Mesodermal cell (in vitro differentiated cells): ENCODE data around the gene FTO.
A peak's percentile ranks its signal among the peaks of the same experiment; 100 is the strongest.

Experiments used
- H3K27ac ChIP-seq: 2 replicates; pipeline ENCODE4 v1.7.0; 2013; ENCODE audit warnings: mild to moderate bottlenecking, low read depth, low read length, moderate library complexity; ENCODE audit not compliant: severe bottlenecking
- H3K36me3 ChIP-seq: 2 replicates; pipeline ENCODE4 v1.7.1; 2013; ENCODE audit warnings: mild to moderate bottlenecking, low read length, moderate library complexity; ENCODE audit not compliant: control insufficient read depth, insufficient read depth
- H3K4me1 ChIP-seq: one replicate; pipeline ENCODE4 v1.7.1; 2013; ENCODE audit warnings: mild to moderate bottlenecking, low read length; ENCODE audit not compliant: insufficient read depth, control insufficient read depth, poor library complexity, severe bottlenecking
- H3K4me3 ChIP-seq: 2 replicates; pipeline ENCODE4 v1.7.0; 2013; ENCODE audit warnings: low read length, control low read depth, mild to moderate bottlenecking; ENCODE audit not compliant: insufficient read depth, poor library complexity, severe bottlenecking; ENCODE audit errors: extremely low read depth
- H3K9me3 ChIP-seq: 2 replicates; pipeline ENCODE4 v1.7.1; 2013; ENCODE audit warnings: mild to moderate bottlenecking, low read length, moderate library complexity; ENCODE audit not compliant: control insufficient read depth
- WGBS, 2 experiments: methylation state at CpG; one replicate each; pipeline ENCODE4 v1.1.5; 2013; ENCODE audit warnings: missing lambda C conversion rate in 2 of 2; ENCODE audit not compliant: insufficient coverage in 2 of 2; 5-methylcytosine and 5-hydroxymethylcytosine counted together

The FTO gene

DNA sequence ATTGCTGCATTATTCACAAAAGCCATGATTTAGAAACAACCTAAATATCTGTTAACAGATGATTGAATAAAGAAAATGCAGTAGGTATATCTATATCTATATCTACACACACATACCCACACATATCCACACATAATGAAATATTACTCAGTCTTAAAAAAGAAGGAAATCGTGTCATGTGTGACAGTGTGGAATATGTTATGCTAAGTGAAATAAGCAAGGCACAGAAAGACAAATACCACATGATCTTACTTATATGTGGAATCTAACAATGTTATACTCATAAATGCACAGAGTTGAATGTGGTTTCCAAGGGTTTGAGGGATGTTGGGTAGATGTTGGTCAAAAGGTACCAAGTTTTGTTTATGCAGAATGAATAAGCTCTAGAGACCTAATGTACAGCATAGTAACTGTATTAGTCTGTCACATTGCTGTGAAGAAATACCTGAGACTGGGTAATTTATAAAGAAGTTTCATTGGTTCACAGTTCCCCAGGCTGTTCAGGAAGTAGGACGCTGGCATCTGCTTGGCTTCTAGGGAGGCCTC is 156.1 kb downstream of the FTO start:
- Histone ChIP-seq H3K36me3 (no peaks in the 10 kb centered on the region), H3K9me3 (no peaks in the 10 kb centered on the region), H3K27ac (no peak overlapping the region), H3K4me3 (no peak overlapping the region), H3K4me1 (peaks cover 13% of the 10 kb centered on the region)
- WGBS, 2 experiments, result 100% methylated on average over 1 of the region's 2 CpGs

DNA sequence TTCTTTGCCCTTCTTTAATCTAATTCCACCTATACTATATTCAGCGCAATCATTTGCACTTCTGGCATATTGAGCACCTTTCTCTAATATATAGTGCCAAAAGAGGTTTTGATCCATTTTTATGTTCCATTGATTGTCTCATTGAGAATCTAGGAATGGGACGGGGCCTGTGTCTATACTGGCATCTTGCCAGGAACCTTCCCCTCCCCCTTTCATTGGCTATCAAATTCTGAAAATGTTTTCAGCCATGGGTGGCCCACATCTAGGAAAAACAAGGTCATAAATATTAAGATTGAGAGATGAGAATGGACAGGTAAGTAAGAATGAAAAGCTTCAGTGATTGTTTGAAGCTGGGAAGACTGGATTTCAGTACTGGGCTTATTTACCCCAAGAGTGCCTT is 159.9 kb downstream of the FTO start:
- Histone ChIP-seq H3K9me3 (no peaks in the 10 kb centered on the region), H3K27ac (no peak overlapping the region), H3K36me3 (no peaks in the 10 kb centered on the region), H3K4me1 (peaks cover 19% of the 10 kb centered on the region), H3K4me3 (no peak overlapping the region)
- no CpG with 5 or more reads among the region's 2 CpGs for WGBS, 2 experiments

DNA sequence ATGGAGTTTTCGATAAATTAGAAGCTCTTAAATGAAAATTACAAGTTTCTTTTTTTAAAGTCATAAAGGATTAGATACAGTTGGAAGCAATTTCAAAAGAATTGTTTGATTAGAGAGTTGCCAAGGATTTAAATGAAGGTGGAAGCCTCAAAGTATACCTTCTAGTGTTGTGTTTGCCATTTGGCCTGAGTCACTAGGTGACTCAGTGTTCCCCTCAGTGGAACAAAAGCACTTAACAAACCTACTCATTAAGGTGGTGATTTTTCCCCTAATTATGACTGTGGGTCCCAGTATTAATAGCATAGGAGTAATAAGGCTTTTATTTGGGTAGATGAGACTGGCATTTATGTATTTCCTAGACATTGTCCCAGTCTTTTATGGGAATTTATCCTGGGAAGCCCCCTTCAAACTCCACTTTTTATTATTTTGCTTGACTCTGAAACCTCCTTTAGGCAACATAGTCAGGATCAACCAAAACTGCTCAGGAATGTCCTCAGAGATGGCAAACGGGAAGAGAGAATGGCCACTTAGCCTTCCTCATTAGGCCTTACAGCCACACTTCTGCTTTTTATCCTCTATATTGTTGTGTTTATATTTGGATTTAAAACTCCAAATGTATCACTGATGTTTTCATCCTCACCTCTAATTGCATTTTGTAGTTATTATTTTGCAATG is 161.0 kb downstream of the FTO start:
- no peak overlapping the region for H3K4me3 ChIP-seq
- no peaks in the 10 kb centered on the region for H3K9me3 ChIP-seq
- H3K4me1 ChIP-seq, result peaks cover 19% of the 10 kb centered on the region
- peaks cover under 1% of the 10 kb centered on the region for H3K36me3 ChIP-seq
- H3K27ac ChIP-seq, result peak overlapping the region; percentile 84
- WGBS, 2 experiments, result no CpG with 5 or more reads among the region's 2 CpGs

DNA sequence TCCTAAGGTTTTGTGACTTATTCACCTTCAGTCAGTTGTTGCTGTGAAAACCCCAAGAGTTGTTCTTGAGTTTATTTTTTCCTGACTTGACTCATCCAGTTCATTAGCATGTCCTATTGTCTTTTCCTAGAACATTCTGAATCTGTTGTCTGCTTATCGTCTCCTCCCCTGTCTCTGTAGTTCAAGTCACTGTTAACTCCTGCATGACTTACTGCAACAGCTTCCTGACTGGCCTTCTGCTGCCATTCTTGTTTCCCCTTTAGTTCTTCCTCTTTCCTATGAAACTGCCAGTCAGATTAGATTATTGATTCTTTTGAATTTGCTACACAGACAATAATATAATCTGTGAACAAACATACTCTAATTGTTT is 161.5 kb downstream of the FTO start:
- Histone ChIP-seq H3K9me3 (no peaks in the 10 kb centered on the region), H3K36me3 (peaks cover 4% of the 10 kb centered on the region), H3K4me3 (no peak overlapping the region), H3K4me1 (peaks cover 19% of the 10 kb centered on the region), H3K27ac (peak overlapping the region; percentile 84)
- 14% methylated on average over 1 of the region's 1 CpG; no CpG with 5 or more reads in 1 of the 2 experiments for WGBS, 2 experiments

DNA sequence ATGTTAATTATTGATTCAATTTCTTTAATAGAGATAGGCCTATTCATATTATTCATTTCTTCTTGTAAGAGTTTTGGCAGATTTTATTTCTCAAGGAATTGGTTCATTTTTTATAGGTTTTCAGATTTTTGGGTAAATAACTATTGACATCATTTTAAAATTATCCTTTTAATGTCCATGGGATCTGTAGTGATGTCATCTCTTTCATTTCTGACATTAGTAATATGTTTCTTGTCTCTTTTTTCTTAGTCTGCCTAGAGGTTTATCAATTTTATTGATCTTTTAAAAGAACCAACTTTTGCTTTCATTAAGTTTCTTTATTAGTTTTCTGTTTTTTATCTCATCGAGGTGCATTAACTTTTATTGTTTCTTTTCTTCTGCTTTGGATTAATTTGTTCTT is 162.6 kb downstream of the FTO start:
- no peak overlapping the region for H3K4me3 ChIP-seq

DNA sequence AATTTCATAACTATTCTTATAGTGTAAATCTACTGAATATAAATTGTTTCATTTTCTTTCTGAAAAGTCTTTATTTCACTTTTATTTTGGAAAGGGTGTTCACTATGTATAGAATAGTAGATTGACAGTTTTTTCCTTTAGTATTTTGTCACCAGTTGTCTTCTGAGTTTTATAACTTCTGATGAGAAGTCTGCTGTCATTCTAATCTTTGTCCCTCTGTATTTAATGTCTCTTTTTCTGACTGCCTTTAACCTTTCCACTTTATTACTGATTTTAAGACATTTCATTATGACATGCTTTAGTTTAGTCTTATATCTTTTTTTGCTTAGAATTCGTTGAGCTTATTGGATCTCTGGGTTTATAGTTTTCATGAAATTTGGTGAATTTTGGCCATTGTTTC is 166.9 kb downstream of the FTO start:
- H3K27ac ChIP-seq, result no peak overlapping the region
- H3K36me3 ChIP-seq, result peaks cover 7% of the 10 kb centered on the region
- H3K9me3 ChIP-seq, result peaks cover 4% of the 10 kb centered on the region
- no peak overlapping the region for H3K4me3 ChIP-seq
- H3K4me1 ChIP-seq, result peaks cover 4% of the 10 kb centered on the region
- no CpG with 5 or more reads among the region's 1 CpG for WGBS, 2 experiments

More for the DNA sequence above, 162.6 kb downstream of the FTO start:
- peaks cover 4% of the 10 kb centered on the region for H3K36me3 ChIP-seq
- peaks cover 19% of the 10 kb centered on the region for H3K4me1 ChIP-seq
- peaks cover 4% of the 10 kb centered on the region for H3K9me3 ChIP-seq
- no CpG with 5 or more reads among the region's 1 CpG for whole genome bisulfite sequencing, 2 experiments
- H3K27ac ChIP-seq, result no peak overlapping the region

GRCh38 chr16:53872248-53873221 is 168.6 kb downstream of the FTO start:
- Histone ChIP-seq H3K9me3 (peaks cover 4% of the 10 kb centered on the region), H3K27ac (no peak overlapping the region), H3K36me3 (peaks cover 7% of the 10 kb centered on the region), H3K4me1 (no peaks in the 10 kb centered on the region), H3K4me3 (no peak overlapping the region)
- WGBS, 2 experiments, result 89 to 100% methylated on average over 1 of the region's 1 CpG

- Histone ChIP-seq H3K9me3 (no peaks in the 10 kb centered on the region), H3K4me1 (no peaks in the 10 kb centered on the region), H3K4me3 (no peak overlapping the region), H3K27ac (no peak overlapping the region), H3K36me3 (peaks cover 17% of the 10 kb centered on the region)
- 90 to 100% methylated on average over 1 to 5 of the region's 5 CpGs for WGBS, 2 experiments
Measured at GRCh38 chr16:53876811-53877210, 172.9 kb downstream of the FTO start.

- H3K4me3 ChIP-seq, result no peak overlapping the region
- peaks cover 17% of the 10 kb centered on the region for H3K36me3 ChIP-seq
- H3K27ac ChIP-seq, result no peak overlapping the region
- WGBS, 2 experiments, result 89% methylated on average over 3 of the region's 4 CpGs; no CpG with 5 or more reads in 1 of the 2 experiments
- H3K4me1 ChIP-seq, result no peaks in the 10 kb centered on the region
- no peaks in the 10 kb centered on the region for H3K9me3 ChIP-seq
Measured at GRCh38 chr16:53878216-53878615, 174.3 kb downstream of the FTO start.

DNA sequence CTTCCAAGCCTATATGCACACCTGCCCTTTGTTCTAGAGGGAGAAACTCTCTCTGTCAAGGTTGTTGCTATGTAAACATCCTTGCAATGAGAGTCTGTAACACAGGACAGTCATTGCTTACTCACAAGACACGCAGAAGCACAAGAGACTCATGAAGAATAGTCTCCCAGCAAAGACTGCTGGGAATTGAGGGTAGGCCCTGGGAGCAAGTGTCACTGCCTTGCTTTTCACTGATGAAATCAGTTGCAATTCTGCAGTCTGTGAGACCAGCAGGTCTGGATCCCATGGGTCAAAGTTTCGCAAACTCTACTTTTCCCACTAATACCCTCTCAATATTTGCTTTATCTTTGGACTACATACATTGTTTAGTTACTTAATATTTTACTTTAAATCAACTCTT is 177.4 kb downstream of the FTO start:
- Histone ChIP-seq H3K4me3 (no peak overlapping the region), H3K27ac (no peak overlapping the region), H3K9me3 (no peaks in the 10 kb centered on the region), H3K4me1 (no peaks in the 10 kb centered on the region), H3K36me3 (peaks cover 18% of the 10 kb centered on the region)
- WGBS, 2 experiments, result 100% methylated on average over 1 of the region's 2 CpGs; no CpG with 5 or more reads in 1 of the 2 experiments
